ENCODE measurements around the gene ZDHHC11B.
"Not testable (repeated sequence)": the region's sequence is repeated elsewhere in the genome, so short reads cannot be mapped to it uniquely, and the experiment has no call there.

The ZDHHC11B gene

DNA sequence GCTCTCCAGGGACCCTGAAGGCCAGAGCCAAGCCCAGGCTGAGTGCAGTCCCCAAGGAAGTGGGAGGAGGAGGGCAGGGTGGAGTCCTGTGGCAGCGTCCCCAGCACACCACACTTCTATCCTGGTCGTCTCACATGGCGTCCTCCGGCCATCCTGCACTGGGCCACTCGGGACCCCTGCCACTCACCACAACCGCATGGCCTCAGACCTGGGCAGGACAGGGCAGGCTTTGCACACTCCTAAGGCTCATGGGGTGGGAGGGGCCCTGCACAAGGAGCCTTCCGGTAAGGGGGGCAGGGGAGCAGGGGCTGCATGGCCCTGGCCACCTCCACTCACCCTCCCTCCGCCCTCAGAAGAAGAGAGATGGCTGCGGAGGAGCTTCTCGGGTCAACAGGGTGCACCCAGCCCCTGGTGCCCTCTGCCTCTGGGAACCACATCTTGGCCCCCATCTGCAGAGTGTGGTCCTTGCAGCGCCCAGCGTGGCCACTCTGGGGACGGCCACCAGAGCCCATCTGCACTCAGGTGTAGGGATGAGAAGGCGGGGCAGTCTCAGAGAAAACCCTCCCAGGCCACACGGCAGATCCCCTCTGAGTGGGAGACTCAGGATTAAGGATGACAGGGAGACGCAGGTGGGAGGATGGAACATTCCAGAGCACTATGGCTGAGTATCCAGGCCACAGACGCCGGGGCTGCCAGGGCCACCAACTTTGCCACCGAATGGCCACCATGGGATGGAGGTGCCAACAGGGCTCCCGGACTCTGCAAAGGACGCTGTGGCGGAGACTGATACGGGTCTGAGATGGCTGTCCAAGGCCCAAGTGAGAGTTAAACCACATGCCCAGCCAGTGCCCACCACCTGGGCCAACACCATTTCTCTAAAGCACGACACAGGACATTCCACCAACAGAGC lies 99.0 kb downstream of the ZDHHC11B start:
- no peak for DNase-seq (ENCODE audit: low read depth in 2 of 2)

DNA sequence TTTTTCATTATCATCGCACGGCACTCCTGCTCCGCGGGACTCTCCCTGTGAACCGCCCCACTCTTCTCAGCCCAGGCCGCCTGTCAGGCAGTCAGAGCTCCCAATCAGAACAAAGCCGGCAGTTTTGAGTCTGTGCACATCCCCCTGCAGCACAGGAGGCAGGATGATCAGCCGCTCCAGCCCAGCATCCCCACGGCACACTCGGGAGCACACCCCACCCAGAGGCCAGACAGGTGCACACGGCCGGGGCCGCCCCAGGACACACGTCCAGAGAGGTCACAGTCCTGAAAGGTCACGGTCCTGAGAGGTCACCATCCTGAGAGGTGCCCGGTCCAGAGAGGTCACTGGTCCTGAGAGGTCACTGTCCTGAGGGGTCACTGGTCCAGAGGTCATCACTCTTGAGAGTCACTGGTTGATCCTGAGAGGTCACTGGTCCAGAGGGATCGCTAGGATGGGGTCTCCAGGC lies 99.7 kb downstream of the ZDHHC11B start:
- no peak for DNase-seq (ENCODE audit: low read depth in 2 of 2)

DNA sequence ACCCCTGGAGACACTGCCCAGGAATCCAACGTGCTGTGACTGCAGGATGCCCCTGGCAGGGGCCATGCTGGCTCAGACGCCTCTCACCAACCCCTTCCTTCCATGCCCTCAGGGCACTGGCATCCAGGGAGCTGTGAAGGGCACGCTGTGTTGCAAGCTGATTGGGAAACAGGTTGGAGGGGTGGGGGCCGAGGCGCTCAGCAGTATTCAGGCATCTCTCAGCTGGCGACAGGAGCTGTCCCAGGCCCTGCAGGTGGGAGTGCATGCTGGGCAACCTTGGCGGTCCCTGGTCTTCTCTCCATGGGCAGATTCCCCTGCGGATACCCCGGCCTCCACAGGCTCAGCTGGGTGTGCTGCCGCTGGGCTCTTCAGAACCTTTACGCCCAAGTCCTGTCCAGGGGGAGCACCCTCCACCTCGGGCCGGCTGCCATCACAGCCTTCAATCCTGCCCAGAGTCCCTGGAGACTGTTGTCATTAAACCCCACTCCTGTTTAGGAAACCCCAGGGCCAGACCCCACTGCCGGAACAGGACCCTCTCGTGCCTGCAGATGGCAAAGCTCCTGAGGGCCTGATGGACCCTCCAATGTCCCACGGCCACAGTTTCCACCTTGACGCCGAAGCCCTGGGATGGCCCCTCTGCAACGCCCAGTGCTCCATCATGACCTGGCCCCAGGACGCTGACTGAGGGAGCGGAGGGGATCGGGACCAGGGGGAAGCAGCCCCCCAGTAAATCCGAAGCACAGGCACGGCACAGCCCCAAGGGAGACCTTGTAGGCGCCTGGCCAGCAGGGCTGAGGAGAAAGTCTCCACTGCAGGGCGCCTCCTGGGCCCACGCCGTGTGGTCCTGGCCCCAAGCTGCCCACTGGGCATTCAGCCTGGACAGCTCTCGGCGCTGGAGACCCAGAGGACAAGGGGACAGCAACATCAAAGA lies 100.7 kb downstream of the ZDHHC11B start:
- no peak for DNase-seq (ENCODE audit: low read depth in 2 of 2)

DNA sequence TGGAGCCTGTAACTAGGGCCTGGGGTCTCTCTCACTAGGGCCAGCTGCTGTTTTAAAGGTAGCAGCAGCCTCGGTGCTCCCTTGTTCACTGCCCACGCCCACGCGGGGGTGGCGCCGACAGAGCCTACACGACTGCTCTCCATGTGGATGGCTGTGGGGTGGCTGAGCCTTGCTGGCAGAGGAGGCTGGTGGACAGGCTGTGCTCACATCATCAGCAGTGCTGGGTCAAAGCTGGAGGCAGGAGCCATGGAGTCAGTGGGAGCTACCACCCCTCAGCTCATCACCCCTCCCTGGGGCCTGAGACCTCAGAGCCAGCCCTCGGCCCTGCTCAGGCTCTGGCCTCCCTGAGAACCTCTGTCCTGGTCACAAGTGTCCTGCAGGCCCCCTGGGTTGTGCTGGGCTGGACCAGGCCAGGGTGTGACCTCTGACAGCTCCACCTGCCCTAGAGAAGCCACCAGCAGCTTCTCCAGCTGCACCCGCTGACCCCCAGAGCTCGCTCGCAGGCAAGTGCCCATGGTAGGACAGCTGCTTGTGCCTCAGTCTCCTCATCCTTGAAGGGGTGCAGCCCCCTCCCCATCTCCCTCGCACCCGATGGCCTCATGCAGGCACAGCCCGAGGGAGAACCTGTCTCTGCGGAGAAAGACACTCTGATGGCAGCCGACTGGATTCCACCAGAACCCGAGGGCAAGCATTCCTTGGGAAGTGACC lies 101.7 kb downstream of the ZDHHC11B start:
- not testable (repeated sequence) for DNase-seq (ENCODE audit: low read depth in 2 of 2)

DNA sequence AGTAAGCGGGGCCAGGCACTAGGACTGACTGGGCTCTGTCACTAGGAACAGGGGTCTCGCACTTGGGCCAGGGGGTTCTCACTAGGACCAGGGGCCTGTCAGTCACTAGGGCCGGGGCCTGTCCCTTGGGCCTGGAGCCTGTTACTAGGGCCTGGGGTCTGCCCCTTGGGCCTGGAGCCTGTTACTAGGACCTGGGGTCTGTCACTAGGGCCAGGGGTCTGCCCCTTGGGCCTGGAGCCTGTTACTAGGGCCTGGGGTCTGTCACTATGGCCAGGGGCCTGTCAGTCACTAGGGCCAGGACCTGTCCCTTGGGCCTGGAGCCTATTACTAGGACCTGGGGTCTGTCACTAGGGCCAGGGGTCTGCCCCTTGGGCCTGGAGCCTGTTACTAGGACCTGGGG lies 102.3 kb downstream of the ZDHHC11B start:
- not testable (repeated sequence) for DNase-seq (ENCODE audit: low read depth in 2 of 2)

DNA sequence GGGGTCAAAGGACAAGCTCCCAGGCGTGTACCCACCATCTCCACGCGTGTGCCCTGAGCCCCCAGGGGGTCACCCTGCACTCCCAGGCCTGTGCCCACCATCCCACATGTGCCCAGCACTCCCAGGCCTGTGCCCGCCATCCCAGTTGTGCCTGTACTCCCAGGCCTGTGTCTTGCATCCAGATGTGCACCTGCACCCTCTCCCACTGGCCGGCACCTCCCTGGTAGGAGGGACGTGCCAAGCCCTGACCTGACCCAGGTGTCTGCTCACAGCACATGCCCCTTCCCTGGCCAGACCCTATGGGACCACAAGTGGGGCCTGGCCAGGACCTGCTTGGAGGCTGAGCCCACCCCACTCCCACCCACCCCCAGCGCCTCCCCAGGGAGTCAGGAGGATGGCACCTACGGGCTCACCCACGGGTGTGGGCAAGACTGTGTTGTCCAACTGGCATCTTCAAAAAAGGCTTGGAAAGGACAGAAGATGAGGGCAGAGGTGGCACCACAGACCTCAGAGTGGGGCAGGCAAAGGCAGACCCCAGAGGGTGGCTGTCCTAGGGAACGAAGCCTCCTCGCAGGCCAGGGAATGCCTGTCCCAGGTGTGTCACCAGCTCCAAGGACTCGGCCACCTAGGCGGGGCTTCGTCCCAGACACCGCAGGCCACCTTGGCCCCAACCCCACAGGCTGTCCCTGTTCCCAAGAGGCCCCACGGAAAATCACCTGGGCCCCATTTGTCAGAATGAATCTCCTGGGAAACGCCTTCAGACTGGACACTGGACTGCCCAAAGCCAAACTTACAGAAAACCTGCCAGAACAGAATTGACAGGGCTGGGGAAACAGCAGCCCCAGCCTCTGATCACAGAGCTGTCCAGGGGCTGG lies 103.0 kb downstream of the ZDHHC11B start:
- not testable (repeated sequence) for DNase-seq (ENCODE audit: low read depth in 2 of 2)

DNA sequence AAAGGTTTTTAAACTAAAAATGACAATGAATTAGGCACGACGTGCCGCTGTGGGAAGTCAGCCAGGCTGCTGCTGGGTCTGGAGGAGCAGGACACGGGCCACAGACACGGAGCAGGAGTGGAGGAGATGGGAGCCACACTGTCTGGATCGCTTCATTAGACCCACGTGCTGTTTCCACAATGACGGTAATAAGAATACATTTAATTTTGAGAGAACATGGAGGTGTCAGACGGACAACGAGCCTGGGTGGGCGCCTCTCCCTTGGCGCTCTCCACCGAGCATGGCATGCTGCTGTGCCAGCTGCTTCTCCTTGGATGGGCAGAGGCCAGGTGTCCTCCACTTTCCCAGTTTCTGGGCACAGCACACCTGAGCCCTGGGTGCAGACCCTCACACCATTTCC lies 103.7 kb downstream of the ZDHHC11B start:
- DNase-seq (ENCODE audit: low read depth in 2 of 2), result not testable (repeated sequence)

DNA sequence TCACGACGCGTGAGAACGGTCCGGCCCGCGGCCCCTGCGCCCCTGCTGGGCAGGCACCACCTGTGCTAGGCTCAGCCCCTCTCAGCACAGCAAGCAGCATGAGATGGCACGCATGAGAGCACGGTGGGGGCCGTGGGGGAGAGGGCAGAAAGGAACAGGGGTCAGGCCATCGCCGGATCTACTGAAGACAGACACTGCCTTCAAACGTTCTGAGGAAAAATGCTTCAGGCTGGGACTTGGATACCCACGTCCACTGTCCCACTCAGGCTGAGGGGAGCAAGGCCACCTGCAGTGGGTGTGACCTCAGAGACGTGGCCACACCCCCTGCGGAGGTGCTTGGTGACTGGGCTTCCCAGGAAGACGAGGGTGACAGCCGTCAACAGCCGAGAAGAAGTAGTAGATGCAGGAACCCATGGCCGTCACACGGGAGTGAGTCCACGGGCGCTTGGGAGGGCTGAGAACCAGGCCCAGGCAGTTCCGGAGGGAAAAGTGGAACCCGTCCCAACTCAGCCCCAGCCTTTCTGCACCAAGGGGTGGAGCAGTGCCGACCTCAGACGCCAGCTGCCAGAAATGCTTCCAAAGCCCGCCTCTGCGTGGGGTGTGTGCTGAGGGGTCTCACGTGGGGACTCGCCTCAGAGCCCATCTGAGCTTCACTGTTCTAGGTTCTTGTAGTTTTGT lies 104.3 kb downstream of the ZDHHC11B start:
- not testable (repeated sequence) for DNase-seq (ENCODE audit: low read depth in 2 of 2)

DNA sequence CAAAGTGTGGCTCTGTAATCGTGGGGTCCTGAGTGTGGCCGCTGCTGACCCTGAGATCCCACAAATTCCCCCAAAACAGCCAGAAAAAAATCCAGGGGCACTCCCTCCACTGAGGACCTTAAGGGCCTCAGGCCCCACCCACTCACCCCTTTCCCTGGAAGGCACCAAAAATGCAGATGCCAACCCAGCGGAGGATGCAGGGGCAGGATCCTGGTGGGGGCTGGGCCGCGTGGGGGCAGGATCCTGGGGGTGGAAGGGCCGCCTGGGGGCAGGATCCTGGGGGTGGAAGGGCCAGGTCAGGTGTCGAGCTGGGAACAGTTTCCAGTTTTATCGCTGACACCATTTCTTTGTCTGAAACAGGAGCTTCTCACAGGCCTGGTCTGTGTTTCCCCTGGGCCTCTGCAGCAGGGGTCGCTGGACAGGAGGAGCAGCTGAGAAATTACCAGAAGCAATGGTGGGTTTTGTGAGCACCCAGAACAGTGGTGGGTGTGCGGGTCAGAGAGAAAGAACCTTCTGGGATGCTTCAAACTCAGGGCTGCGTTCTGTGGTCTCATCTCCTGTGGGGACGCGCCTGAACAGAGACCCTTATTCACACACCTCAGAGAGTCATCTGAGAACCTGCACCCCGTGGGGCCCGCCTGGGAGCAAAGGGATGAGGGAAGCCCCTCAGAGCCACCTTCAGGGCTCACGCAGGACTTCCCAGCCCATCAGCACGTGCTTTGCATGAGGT lies 105.2 kb downstream of the ZDHHC11B start:
- DNase-seq (ENCODE audit: low read depth in 2 of 2), result not testable (repeated sequence)

DNA sequence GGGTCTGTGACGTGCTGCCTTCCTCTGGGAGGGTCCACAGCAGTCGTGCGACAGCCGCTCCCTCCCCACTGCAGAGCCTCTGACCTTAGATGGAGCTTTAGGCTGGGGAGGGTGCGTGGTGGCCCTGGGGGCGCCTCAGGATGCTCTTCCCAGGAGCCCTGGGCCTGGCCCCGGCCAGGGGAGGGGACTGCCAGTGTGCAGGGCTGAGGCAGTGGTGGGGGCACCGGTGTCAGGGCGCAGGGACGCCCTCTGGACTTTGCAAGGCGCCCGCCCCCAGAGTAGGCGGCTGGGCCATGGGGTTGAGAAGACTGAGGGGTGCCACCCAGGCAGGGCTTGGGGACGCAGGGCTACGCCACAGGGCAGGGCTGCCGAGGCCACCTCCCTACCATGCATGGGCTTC lies 106.0 kb downstream of the ZDHHC11B start:
- DNase-seq (ENCODE audit: low read depth in 2 of 2), result not testable (repeated sequence)

DNA sequence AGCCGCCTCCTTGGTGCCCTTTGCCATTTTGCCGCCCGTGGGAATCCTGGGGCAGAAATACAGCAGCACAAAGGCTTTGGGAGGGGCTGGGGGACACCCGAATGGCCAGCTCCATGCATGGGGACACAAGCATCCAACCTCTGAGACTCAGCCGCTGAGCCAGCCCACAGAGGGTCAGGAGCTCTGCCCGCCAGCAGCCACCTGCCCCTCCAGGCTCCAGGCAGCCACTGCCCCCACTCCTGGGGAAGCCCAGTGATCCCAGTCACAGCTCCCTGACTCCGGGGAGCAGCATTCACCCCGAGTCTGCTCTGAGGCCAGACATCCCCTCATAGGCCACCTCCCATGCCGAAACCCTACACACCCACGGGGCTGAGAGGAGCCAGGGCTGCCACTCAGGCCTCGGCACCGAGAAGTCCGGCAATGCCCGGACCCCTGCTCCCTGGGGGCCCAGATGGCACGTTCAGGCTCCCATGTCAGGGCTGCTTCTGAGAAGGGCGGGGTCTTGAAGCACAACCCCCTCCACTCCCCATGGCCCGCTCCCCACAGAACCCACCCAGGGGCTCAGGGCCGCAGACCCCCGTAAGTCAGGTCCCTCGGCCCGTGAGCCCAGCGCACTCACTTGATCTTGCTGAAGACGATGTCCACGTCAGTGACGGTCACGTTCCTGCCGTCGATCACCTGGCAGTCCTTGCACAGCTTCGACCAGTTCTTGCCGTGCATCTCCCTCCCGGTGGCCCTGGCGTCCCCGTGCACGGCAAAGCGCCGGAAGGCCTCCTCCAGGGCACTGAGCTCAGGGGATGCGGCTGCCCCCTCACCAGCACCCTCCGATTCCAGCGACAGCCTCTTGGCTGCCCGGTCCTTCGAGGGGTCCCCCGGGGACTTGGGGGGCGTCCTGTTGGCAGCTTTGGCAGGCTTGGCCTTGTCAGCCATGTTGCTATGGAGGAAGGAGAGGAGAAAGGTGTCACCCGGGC lies 107.1 kb downstream of the ZDHHC11B start:
- no peak for DNase-seq (ENCODE audit: low read depth in 2 of 2)

DNA sequence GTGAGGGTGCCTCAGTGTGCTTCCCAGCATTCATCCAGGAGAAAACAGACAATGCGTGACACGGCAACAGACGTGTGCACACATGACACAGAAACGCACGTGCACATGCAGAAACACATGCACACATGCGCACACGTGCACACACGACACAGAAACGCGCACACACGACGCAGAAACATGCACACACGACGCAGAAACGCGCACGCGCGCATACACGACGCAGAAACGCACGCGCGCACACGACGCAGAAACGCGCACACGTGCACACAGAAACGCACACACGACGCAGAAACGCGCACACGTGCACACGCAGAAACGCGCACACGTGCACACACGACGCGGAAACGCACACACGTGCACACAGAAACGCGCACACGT lies 107.8 kb downstream of the ZDHHC11B start:
- no peak for DNase-seq (ENCODE audit: low read depth in 2 of 2)

DNA sequence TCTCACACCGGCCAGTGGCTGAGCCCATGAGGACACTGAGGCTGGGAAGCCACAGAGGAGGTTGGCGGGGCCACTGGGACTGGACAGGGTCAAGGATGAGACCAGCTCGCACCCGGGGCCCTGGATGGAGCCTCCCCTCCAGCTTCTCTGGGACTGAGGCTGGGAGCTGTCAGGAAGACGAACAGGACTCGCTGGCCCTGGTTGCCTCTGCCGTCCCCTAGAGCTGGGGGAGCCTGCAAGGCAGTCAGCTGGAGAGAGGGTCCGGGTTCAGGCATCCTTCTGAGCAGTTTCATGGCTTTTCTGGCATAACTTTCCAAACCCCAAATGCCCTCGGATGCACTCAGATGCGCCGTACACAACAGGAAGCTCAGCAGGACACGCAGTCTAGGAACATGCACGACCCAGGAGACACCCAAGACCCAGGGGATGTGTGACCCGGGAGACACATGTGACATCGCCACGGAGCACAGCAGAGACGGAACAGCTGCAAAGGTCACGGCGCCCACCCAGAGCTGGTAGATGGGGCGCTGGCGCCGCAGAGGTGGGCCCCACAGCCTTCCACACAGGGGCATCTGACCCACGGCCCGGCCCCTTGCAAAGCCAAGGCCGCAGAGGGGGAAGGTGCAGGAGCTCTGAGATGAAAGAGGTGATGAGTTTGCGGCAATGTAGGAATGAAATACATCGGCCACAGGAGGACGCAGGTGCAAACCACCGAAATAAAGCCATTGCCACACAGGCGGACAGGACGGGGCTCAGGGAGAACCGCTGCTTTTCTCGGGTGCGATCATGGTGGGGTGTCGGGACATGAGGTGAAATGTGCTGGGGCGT lies 108.4 kb downstream of the ZDHHC11B start:
- no peak for DNase-seq (ENCODE audit: low read depth in 2 of 2)

DNA sequence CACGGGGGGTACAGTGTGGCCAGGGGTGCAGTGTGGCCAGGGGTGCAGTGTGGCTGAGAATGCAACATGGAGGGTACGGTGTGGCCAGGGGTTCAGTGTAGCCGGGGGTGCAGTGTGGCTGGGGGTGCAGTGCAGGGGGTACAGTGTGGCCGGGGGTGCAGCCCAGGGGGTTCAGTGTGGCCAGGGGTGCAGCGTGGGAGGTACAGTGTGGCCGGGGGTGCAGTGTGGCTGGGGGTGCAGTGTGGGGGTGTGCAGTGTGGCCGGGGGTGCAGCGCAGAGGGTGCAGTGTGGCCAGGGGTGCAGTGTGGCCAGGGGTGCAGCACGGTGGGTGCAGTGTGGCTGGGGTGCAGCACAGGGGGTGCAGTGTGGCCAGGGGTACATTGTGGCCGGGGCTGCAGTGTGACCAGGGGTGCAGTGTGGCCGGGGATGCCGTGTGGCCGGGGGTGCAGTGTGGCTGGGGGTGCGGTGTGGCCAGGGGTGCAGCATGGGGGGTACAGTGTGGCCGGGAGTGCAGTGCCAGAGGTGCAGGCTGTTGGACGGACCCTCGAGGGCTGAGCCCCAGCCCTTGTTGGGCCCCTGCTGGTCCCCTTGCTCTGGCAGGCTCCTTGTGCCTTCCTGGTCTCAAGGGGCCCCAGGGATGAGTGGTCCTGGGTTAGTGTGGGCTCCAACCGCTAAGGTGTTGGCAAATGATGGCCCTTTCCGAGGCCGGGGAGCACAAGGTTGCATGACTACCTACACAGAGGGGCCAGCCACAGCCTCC lies 109.2 kb downstream of the ZDHHC11B start:
- DNase-seq (ENCODE audit: low read depth in 2 of 2), result no peak

DNA sequence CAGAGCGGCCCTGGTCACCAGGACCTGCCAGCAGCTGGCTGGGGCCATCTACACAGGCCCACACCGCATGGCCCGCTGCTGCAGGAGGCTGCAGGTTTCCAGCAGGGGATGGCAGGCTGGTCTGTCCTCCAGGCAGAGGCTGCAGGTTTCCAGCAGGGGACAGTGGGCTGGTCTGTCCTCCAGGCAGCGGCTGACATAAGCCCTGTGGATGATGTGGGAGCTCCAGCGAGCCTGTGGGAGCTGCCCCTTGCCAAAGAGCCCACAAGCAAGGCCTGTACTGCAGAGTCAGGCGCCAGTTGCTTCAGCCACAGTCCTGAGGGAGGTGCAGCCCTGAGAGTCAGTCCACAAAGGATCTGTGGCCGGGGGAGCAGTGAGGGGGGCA lies 109.9 kb downstream of the ZDHHC11B start:
- no peak for DNase-seq (ENCODE audit: low read depth in 2 of 2)

DNA sequence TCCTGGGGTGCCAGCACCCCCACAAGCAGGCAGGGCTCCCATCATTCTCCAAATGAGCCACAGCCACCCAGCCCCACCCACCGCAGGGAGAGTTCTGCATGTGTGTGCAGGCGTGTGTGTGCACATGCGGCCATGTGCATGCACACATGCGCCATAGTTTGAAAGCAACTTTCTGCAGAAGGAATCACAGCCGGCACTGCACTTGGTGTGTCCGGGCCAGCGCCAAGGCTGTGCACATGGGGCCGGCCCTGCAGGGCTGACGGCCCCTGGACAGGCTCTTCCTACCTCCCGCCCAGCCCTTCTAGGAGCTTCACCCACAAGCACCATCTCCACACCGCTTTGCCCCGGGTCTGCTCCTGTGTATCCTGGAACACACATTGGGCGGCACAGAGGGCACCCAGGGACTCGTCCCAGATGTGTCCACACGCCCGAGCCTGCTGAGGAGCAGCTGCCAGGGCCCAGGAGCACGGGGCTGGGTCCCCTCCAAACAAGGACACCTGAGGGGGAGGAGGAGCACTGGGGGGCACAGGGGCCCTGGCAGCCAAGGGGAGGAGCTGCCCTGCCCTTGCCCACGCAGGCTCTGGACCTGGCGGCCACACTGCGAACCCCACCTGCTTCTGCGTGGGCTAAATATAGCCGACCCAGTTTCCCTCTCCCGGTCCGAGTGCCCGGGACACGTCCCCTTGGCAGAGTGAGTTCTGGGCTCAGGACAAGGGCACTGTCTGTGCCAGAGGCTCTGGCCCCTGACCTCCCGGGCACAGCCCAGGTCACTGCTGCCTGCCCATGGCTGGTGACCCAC lies 110.5 kb downstream of the ZDHHC11B start:
- no peak for DNase-seq (ENCODE audit: low read depth in 2 of 2)

Measured in fibroblast of skin of left quadriceps (primary cell).